Activated CD8-positive, alpha-beta T cell treated with anti-CD3 and anti-CD28 coated beads, Interleukin-2, amount 10 ng/mL, durations not matched to agents 7 days and 5 days (primary cell): ENCODE results near the gene SYT13. TPM values are rescaled to one million over a fixed set of nuclear protein-coding genes. Genes with fewer than 3 reads are reported as not detected.
A peak's percentile ranks its signal among the peaks of the same experiment; 100 is the strongest.

Experiments used
- ATAC-seq: fragments of 150-1000 bp; cut with Tn5 transposase; one replicate; pipeline ENCODE4 v1.10.0; 2021; ENCODE audit warnings: moderate library complexity
- CTCF ChIA-PET: fragments of 350-600 bp; sonication (Branson Sonifier 250); formaldehyde crosslinking; loops from one replicate; lab custom pipeline; 2021; ENCODE audit warnings: antibody characterized with exemption; lab: Charles Lee
- POLR2A ChIA-PET: fragments of 350-600 bp; sonication (Branson Sonifier 250); formaldehyde crosslinking; loops from one replicate; lab custom pipeline; 2021; ENCODE audit warnings: antibody characterized with exemption; lab: Charles Lee
- DNase-seq: peaks from one replicate; pipeline ENCODE4 v3.0.0-alpha.2; 2020
- H3K27ac Mint-ChIP-seq: one replicate; pipeline ENCODE4 v1.8.0; 2021; ENCODE audit warnings: mild to moderate bottlenecking, mixed read lengths
- H3K27me3 Mint-ChIP-seq: one replicate; pipeline ENCODE4 v1.8.0; 2021; ENCODE audit warnings: low read depth, mixed read lengths
- H3K36me3 Mint-ChIP-seq: one replicate; pipeline ENCODE4 v1.8.0; 2021; ENCODE audit warnings: low read depth, mixed read lengths
- H3K4me1 Mint-ChIP-seq: one replicate; pipeline ENCODE4 v1.8.0; 2021; ENCODE audit warnings: low read depth, mixed read lengths
- H3K4me3 Mint-ChIP-seq: one replicate; pipeline ENCODE4 v1.8.0; 2021; ENCODE audit warnings: mild to moderate bottlenecking, mixed read lengths
- H3K9me3 Mint-ChIP-seq: one replicate; pipeline ENCODE4 v1.8.0; 2022; ENCODE audit warnings: mixed read lengths; ENCODE audit not compliant: insufficient read depth
- total RNA-seq, 2 experiments: library from RNA; stranded (reverse); gene quantifications; one replicate each; pipeline ENCODE4 v1.2.3, GENCODE V29; 2021

SYT13 gene
- total RNA-seq, 2 experiments from 2014 or later, result not detected

DNA sequence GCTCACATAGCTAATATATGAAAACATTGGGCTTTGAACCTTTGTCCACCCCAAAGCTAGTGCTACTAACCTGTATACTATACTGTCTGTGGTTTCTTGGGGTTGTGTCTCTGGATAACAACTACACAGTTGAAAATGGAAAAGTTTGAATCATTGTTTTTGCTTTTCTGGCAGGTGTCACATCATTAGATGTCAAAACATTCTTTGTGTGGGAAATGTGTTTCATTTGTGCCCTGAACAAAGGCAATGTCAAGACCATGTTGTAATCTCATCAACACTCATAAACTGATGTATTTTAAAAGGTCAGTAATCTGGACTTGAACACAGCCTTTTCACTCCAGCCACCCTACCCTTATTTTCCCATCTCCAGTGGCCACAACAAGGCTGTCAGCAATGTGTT is 16.5 kb downstream of the SYT13 start:
- no peaks in the 10 kb centered on the region for H3K9me3 Mint-ChIP-seq

DNA sequence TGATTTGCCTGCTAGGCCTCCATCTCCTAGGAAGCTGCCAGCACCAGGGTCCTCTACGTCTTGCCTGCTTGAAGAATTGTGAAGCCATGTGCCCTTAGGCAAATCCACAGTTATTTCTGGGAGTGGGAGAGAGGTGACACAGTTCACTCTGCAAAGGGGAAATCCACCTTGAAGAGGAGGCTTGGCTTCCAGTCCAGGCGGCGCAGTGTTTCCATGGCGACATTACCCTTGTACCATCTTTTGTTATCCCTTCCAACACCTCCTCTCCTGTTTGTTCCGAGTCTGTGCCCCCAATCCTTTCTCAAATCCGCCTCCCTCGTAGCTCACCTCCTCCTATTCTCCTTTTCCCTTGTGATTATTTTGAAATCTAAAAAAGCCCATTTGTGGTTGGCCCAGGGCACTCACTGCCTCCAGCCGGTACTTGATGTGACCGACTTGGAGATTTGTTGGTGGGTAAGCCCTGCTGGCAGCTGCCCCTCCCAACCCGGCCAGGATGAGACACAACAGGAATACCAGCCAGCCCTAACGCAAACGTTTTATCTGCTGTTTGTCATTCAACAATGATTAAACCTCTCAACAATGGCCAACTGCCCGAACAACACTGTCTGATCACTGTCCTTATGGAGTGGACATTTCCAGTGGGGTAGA is 18.4 kb downstream of the SYT13 start:
- Mint-ChIP-seq H3K36me3 (no peaks in the 10 kb centered on the region), H3K4me1 (no peaks in the 10 kb centered on the region), H3K27ac (no peak overlapping the region), H3K9me3 (no peaks in the 10 kb centered on the region), H3K4me3 (no peak overlapping the region), H3K27me3 (peaks cover 31% of the 10 kb centered on the region)
- CTCF ChIA-PET, result interaction anchor here (1.2 kb wide), 1 partner anchor 158 kb away, joined by 3 read pairs; no protein-coding TSS in a partner anchor
- POLR2A ChIA-PET, result no interaction called here
- no peak for ATAC-seq
- no peak for DNase-seq

More for the DNA sequence above, 16.5 kb downstream of the SYT13 start:
- DNase-seq (no peak), ATAC-seq (no peak)
- POLR2A ChIA-PET, result no interaction called here
- Mint-ChIP-seq H3K27ac (no peak overlapping the region), H3K36me3 (no peaks in the 10 kb centered on the region), H3K4me3 (no peak overlapping the region), H3K4me1 (no peaks in the 10 kb centered on the region), H3K27me3 (peaks cover 35% of the 10 kb centered on the region)
- CTCF ChIA-PET, result interaction anchor here (1.1 to 1.7 kb wide), 2 partner anchors 17 to 64 kb away, joined by 3 to 5 read pairs; no protein-coding TSS in a partner anchor

DNA sequence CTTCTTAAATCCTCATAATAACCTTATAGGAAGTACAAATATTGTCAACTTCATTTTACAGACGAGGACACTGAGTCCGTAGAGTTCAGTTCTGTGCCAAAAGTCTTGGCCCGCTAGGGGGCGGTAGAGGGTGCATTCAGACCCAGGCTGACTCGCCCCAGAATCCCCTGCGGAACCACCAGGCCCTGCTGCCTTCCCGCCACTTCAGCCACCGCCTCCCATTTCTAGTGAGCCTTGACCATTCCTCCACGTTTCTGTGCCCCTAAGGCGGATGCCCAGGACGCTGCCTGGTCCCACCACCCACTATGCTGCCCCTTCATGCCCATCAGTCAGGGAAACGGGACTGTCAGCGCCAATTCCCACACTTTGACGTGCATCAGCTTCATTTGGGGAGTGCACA is 19.1 kb downstream of the SYT13 start:
- DNase-seq, result peak; percentile 31
- no peaks in the 10 kb centered on the region for H3K36me3 Mint-ChIP-seq

DNA sequence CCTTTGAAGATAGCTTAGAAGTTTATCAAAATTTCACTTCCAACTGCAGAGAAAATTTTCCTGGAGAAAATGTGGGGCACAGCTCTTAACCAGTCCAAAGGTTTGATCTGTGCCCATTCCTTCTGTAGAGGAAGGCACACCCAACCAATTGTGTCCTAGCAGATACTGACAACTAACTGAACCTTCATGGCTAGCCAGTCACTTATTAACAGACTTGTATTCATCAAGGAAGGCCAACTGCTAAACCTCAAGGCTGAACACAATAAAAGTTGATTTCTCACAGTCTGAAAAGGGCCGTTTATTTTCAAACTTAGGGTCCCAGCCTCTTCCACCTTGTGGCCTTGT is 19.5 kb downstream of the SYT13 start:
- no peak for ATAC-seq
- Mint-ChIP-seq H3K36me3 (no peaks in the 10 kb centered on the region), H3K27ac (no peak overlapping the region), H3K9me3 (no peaks in the 10 kb centered on the region), H3K4me1 (no peaks in the 10 kb centered on the region), H3K4me3 (no peak overlapping the region), H3K27me3 (peaks cover 28% of the 10 kb centered on the region)
- ChIA-PET POLR2A (no interaction called here), CTCF (interaction anchor here (0.9 kb wide), 1 partner anchor 16 kb away, joined by 3 read pairs; no protein-coding TSS in a partner anchor)
- DNase-seq, result no peak

More for the DNA sequence above, 19.1 kb downstream of the SYT13 start:
- Mint-ChIP-seq H3K9me3 (no peaks in the 10 kb centered on the region), H3K4me3 (no peak overlapping the region), H3K4me1 (no peaks in the 10 kb centered on the region), H3K27me3 (peaks cover 28% of the 10 kb centered on the region), H3K27ac (no peak overlapping the region)
- no peak for ATAC-seq
- POLR2A ChIA-PET, result no interaction called here
- CTCF ChIA-PET, result interaction anchor here (0.9 to 1.2 kb wide), 2 partner anchors 15 to 157 kb away, joined by 3 read pairs; no protein-coding TSS in a partner anchor

DNA sequence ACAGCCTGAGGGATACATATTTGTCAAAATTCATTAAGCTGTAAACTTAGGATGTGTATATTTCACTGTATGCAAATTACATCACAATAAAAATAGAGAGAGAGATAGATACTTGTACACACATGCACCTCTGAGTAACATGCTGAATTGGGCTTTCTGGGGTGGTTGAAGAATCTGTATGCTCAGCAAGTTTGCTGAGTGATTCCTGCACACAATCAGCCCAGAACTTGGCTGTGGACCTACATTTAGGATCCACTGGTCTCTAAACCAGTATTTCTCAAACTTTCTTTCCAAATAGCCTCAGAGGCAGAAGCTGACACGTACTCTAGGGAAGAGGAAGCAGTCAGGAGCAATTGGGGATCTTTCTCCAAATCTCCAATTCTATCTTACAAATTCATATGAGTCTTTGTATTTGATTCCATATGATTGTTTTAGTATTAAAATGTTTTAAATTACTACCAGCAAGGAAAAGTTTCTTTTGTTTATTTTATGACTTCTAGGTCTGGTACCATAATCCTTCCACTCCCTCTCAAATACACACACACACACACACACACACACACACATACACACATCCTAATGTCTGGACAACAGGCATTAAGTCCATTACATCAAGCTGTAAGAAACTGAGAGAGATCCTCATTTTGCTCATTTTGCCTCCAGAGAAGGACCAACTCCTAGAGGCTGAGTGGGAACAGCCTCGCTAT is 20.0 kb downstream of the SYT13 start:
- Mint-ChIP-seq H3K27me3 (peaks cover 23% of the 10 kb centered on the region), H3K4me3 (no peak overlapping the region), H3K9me3 (no peaks in the 10 kb centered on the region), H3K27ac (no peak overlapping the region), H3K4me1 (no peaks in the 10 kb centered on the region), H3K36me3 (no peaks in the 10 kb centered on the region)
- ChIA-PET CTCF (interaction anchor here (0.9 kb wide), 1 partner anchor 16 kb away, joined by 3 read pairs; no protein-coding TSS in a partner anchor), POLR2A (no interaction called here)
- DNase-seq (no peak), ATAC-seq (no peak)

DNA sequence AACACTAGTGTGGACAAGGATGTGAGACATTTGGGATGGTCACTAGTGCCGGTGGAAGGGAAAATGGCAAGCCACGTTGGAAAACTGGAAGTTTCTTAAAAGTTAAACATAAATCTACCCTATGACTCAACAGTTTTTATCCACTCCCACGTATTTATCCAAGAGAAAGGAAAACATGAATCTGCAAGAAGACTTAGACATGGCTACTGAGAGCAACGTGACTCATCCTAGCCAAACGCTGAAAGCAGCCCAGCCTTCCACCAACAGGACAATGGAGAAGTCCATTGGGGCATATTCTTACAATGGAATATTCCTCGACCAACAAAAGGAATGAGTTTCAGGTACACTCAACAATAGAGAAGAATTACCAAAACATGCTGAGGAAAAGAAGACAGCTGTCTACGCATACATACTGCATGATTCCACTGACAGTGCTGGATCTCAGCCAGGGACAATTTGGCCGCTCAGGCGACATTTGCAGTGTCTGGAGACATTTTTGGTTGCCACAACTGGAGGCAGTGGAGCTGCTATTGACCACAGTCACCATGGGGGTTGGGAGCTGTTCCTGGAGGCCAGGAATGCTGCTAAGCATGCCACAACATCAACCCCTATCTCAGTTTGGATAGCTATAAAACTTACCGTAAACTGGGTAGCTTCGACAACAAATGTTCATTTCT is 21.2 kb downstream of the SYT13 start:
- Mint-ChIP-seq H3K27ac (no peak overlapping the region), H3K36me3 (no peaks in the 10 kb centered on the region), H3K4me3 (no peak overlapping the region), H3K4me1 (no peaks in the 10 kb centered on the region), H3K9me3 (no peaks in the 10 kb centered on the region), H3K27me3 (peaks cover 15% of the 10 kb centered on the region)
- DNase-seq (no peak), ATAC-seq (no peak)
- ChIA-PET POLR2A (no interaction called here), CTCF (no interaction called here)

DNA sequence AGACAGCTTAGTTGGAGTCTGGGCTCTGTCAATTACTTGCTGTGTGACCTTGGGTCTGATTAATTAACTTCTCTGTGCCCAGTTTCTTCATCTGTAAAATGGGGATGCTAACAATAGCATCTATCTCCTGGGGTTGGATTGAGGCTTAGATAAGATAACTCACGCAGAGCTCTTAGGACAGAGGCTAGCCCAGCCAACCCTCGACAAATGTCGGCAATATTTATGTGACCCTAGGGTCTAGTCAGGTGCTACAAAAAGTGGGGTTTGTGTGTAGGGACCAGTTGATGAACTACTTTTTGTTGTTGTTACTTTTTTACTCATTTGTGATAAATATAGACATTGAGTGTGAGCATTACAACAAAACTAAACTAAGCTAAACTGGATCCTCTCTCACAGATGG is 22.4 kb downstream of the SYT13 start:
- H3K27ac Mint-ChIP-seq, result no peak overlapping the region
- H3K27me3 Mint-ChIP-seq, result peaks cover 16% of the 10 kb centered on the region
- DNase-seq (no peak), ATAC-seq (no peak)
- H3K9me3 Mint-ChIP-seq, result no peaks in the 10 kb centered on the region
- no peaks in the 10 kb centered on the region for H3K36me3 Mint-ChIP-seq
- POLR2A ChIA-PET, result interaction anchor here (0.5 kb wide), 1 partner anchor 630 kb away, joined by 5 read pairs; no protein-coding TSS in a partner anchor
- H3K4me3 Mint-ChIP-seq, result no peak overlapping the region
- CTCF ChIA-PET, result no interaction called here
- H3K4me1 Mint-ChIP-seq, result no peaks in the 10 kb centered on the region

DNA sequence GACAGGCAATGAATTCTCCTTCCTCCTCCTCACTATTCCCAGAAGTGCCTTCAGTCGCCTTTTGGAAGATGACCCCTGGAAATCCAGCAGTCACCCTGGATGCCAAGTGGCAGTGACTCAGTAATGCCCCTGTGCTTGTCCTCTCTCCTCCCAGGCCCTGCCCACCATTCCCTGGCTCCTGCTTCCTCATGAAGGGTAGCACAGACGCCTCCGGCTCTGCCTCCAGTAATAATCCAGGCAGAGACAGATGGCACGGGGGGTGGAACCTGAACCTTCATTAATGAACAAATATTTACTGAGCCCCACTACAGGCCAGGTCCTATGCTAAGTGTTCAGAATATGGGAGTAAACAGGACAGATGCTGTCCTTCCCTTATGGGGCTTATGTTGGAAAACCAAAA is 23.2 kb downstream of the SYT13 start:
- CTCF ChIA-PET, result no interaction called here
- Mint-ChIP-seq H3K27me3 (peaks cover 15% of the 10 kb centered on the region), H3K27ac (no peak overlapping the region), H3K4me3 (no peak overlapping the region), H3K9me3 (no peaks in the 10 kb centered on the region), H3K4me1 (no peaks in the 10 kb centered on the region), H3K36me3 (no peaks in the 10 kb centered on the region)
- POLR2A ChIA-PET, result no interaction called here
- DNase-seq, result no peak
- ATAC-seq, result no peak

DNA sequence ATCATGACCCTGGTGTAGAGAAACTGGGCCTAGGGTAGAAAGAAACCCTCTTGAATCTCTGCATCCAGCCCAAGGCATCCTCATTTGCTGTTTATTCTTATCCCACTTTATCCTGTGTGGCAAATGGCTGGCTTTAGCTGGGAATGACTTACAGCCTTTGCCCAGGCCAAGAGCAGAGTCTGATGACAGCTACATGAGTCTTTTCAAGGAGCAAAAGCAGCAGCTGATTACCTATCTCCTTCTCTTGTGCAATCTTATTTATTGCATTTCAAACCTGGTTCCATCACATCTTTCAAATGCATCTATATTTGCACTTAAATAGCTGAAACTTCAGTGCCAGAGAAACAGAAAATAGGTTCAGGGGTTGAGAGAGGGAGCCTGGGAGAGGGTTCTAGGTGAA is 26.1 kb downstream of the SYT13 start:
- ATAC-seq, result no peak
- H3K36me3 Mint-ChIP-seq, result no peaks in the 10 kb centered on the region
- H3K9me3 Mint-ChIP-seq, result no peaks in the 10 kb centered on the region
- POLR2A ChIA-PET, result no interaction called here
- no peak for DNase-seq
- peaks cover 16% of the 10 kb centered on the region for H3K27me3 Mint-ChIP-seq
- no peak overlapping the region for H3K4me3 Mint-ChIP-seq
- H3K27ac Mint-ChIP-seq, result no peak overlapping the region
- CTCF ChIA-PET, result no interaction called here
- no peaks in the 10 kb centered on the region for H3K4me1 Mint-ChIP-seq

DNA sequence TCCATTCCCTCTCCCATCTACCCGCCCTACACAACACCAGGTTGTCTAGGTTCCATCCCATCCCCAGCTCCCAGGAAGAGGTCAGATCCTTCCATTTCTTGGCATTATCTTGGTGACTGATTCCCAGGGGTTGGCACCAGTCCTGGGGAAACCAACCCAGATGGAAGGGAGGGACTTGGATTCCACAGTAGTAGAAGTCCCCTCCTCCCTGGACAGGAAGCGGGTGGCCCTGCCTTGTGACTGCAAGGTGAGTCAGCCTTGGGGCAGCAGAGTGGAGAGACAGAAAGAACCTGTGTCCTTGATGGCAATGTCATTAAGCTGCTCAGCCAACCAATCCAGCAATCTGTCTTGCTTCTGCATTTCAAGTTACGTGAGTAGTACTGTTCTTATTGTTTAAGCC is 26.5 kb downstream of the SYT13 start:
- CTCF ChIA-PET, result interaction anchor here (1.3 kb wide), 1 partner anchor 76 kb away, joined by 4 read pairs; no protein-coding TSS in a partner anchor
- no peaks in the 10 kb centered on the region for H3K9me3 Mint-ChIP-seq
- DNase-seq (no peak), ATAC-seq (no peak)
- no peak overlapping the region for H3K27ac Mint-ChIP-seq
- no peak overlapping the region for H3K4me3 Mint-ChIP-seq
- H3K4me1 Mint-ChIP-seq, result no peaks in the 10 kb centered on the region
- no peaks in the 10 kb centered on the region for H3K36me3 Mint-ChIP-seq
- peaks cover 13% of the 10 kb centered on the region for H3K27me3 Mint-ChIP-seq
- POLR2A ChIA-PET, result no interaction called here

DNA sequence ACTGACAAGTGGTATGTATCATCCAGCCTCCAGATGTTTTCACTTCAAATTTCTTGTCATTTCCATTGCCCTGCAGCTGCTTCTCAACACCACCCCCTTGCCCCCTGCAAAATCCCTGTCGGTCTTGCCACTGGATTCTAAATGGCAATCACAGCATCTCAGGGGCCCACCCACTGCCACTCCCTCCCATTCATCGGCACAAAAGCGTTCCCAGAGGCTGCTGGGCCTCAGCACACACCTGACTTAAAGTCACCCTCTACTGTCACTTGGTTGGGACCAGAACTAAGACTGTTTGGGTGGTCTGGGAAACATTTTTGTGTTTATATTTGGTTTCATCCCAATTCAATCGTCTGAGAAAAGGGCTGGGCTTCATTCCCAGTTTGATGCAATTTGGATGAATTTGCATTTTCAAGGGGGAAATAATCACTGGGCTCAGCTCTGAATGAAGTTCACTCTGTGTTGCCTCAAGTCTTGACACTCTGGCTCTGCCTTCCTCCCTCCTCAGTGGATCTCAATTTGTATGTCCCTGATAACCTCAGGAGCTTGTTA is 27.1 kb downstream of the SYT13 start:
- H3K27me3 Mint-ChIP-seq, result peaks cover 9% of the 10 kb centered on the region
- ATAC-seq (no peak), DNase-seq (no peak)
- no peaks in the 10 kb centered on the region for H3K36me3 Mint-ChIP-seq
- no peak overlapping the region for H3K4me3 Mint-ChIP-seq
- POLR2A ChIA-PET, result no interaction called here
- no peaks in the 10 kb centered on the region for H3K9me3 Mint-ChIP-seq
- H3K27ac Mint-ChIP-seq, result no peak overlapping the region
- H3K4me1 Mint-ChIP-seq, result no peaks in the 10 kb centered on the region
- CTCF ChIA-PET, result interaction anchor here (1.3 kb wide), 1 partner anchor 75 kb away, joined by 4 read pairs; no protein-coding TSS in a partner anchor
